Activated naive CD4-positive, alpha-beta T cell treated with Interleukin-2 at 50 U/mL for 16 hours (primary cell): ENCODE measurements around the gene RHBDD1.

Source experiments
- DNase-seq: peaks from one replicate; pipeline ENCODE4 v3.0.0-alpha.2; 2020

Gene RHBDD1

DNA sequence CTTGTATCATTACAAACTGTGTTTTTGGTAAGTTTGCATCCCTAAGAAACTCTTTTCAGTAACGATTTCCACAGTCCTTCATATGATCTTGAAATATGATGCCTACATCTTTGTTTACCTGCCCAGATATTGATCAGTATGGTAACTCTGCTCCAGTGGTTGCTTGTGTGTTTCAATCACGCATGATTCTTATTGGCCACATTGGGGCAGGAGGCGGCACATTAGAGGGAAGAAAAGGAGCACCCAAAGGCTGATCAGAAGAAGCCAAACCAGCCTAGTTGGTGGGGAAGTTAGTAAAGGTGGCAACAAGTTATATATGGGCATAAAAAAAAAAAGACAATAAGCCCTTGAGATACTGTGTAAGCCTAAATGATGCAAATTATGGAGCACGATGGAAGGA, 158.9 kb downstream of the RHBDD1 start:
- no peak for DNase-seq

DNA sequence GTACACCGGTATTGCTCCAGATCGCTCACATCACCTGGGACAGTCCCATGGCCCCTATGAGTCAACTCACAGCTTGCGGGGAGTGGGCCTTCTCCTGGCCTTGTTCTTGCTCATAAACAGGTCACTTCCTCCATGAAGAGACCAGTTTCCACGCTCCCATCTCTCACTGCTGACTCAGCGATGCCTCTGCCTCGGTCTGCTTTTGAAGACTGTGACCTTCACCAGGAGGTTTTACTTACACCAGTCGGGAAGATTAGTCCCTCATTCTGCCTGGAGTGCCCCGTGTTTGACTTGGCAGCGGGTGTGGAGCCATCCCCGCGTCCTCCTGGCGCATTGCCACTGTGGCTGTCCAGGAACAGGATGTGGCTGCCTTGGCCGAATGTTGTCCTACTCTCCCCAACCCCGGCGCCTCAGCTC, 159.8 kb downstream of the RHBDD1 start:
- peak; percentile 45 for DNase-seq

DNA sequence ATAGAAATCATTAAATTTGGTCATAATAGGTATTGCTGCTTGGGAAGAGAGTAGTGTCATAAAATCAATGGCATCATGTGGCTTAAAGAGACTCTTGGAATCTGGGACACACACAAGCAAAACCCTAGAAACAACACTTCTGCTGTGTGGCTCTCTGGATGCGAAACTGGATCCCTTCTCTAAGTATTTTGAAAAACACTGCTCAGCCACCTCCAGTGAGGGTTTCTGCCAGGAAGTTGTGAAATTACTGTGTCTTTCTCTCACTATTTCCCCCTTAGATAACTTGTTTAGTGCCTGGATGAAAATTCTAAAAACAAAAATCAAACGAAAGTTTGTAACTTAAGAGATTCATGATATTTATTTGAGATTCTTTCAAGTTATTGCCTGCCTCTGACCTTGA, 163.8 kb downstream of the RHBDD1 start:
- DNase-seq: no peak

GRCh38 chr2:227000123-227000522, 164.3 kb downstream of the RHBDD1 start:
- no peak for DNase-seq

GRCh38 chr2:227004482-227004881, 168.6 kb downstream of the RHBDD1 start:
- DNase-seq: no peak

DNA sequence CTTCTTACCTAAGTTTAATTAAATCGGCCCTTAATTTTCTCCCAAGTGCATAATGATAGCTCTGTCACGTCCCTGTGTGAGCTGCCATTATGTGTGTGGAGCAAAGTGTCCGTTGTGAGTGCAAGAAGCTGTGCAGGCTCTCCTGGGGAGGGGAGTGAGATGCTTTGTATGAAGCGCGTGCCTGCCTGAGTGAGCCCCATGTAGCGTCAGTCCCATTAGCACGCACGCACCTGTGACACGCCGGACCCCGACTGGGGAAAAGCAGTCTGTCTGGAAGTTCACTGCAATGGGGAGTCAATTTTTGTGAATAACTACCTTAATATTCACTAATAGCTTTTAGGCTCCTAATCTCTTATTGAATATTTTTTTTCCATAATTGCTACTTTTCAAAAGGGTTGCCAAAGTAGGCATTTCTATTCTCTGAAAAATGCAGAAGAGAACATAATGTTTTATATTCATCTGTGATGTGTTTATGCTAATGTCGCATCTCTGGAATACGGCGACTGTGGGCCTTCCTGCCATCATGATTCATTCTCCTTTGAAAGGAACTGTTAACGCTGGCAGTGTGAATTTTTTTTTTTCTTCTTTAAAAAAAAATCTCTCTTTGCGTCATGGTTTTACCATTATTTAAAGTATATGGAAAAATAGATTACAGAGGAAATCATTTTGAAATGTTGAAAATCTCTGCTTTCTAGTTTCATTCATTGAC, 170.5 kb downstream of the RHBDD1 start:
- no peak for DNase-seq

- DNase-seq: no peak
These were observed 171.3 kb downstream of the RHBDD1 start for GRCh38 chr2:227007148-227007547.

- DNase-seq: no peak
These were observed 172.1 kb downstream of the RHBDD1 start for GRCh38 chr2:227007940-227008339.

DNA sequence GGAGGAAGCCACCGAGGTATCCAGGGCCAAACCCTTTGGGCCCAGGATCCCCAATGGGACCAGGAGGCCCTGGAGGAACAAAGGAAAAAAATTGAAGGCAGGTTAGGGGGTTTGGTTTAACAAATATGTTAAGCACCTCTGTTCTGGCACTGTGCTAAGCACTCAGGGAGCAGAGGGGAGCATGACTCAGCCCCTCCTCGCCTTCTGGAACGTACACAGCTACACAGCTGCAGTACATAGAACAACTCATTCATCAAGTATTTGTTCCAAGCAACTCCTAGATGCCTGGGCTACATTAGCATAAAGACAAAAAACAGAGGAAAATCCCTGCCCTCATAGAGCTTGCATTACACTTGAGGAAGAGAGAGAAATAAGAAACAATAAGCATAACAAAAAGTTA, 174.6 kb downstream of the RHBDD1 start:
- DNase-seq: no peak

DNA sequence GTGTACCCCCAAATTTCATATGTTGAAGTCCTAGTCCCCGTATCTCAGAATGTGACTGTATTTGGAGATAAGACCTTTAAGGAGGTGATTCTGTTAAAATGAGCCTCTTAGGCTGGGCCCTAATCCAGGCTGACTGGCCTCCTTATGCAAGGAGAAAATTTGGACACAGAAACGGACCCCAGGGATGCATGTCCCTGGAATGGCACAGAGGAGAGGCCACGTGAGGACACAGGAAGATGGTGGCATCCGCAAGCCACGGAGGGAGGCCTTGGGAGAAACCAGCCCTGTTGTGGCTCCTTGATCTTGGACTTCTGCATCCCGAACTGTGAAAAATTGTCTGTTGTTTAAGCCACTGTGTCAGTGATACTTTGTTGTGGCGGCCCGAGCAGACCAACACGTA, 177.5 kb downstream of the RHBDD1 start:
- no peak for DNase-seq

DNA sequence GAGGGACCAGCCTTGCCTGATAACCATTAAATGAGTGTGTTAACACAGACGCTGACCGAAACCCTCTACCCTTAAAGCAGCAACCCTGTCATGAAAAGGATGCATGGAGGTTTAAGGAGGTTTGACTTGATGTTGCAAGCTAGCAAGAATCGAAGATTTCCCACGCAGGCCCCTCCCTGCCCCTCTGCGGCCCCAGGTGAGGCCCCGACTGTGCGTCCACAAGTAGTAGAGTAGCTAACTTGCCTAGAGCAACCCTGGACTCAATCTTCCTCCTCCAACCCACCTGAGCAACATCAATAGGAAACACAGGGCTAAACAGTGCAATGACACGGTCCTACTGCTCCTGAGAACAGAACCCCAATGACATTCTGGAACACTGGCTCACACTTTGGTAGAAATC, 178.0 kb downstream of the RHBDD1 start:
- no peak for DNase-seq

DNA sequence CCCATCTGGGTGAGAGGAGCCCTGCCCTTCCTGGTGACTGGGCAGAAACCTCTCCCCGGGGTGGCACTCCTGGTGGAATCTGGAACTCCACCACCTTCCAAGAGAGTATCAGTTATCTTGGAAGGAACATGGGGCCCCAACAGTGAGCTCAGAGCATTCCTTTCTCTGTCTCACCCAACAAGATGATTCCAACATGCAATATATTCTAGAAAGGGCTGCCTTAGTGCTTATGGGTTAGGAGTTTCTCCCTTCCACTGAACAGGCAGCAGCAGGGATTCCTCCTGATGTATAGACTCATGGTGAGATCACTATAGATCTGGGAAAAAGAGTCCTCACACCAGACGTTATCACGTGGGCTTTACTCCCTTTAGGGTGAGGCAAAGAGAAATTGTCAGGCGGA, 181.0 kb downstream of the RHBDD1 start:
- no peak for DNase-seq

DNA sequence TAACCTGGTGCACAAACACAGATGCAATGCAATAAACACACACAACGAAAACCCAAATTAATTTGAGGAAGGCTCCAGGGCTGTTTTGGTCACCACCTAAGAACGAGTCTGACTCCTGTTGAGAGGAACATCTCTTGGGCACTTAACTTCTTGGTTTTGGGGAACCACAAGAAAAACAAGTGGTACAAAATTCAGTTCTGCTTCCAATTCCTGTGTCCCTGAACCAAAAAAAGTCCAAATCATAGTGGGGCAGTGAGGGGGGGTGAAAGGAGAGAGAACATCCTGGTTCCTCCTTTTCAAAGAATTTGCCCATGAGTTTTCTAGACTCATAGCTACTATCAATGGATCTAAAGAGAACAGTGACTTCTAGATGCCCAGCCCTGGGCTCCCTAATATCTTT, 184.6 kb downstream of the RHBDD1 start:
- DNase-seq: no peak

DNA sequence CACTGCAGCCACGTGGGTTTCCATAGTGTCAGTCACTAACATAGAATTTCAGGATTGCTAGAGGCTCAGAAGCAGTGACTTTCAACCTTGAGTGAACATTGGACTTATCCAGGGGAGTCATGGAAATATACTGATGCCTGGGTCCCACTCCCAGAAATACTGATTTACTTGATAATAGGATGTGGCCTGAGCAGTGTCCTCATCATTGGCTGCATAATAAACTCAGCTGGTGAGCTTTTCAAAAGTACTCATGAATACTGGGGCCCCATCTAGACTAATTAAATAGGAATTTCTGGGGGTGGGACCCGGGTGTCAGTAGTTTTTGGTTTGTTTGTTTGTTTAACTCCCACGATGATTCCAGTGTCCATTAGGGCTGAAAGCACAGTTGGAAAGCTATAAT, 186.8 kb downstream of the RHBDD1 start:
- DNase-seq: no peak

GRCh38 chr2:227025510-227025909, 189.7 kb downstream of the RHBDD1 start:
- no peak for DNase-seq

GRCh38 chr2:227029426-227030105, 193.7 kb downstream of the RHBDD1 start:
- DNase-seq: no peak

GRCh38 chr2:227030789-227031188, 194.9 kb downstream of the RHBDD1 start:
- no peak for DNase-seq

DNA sequence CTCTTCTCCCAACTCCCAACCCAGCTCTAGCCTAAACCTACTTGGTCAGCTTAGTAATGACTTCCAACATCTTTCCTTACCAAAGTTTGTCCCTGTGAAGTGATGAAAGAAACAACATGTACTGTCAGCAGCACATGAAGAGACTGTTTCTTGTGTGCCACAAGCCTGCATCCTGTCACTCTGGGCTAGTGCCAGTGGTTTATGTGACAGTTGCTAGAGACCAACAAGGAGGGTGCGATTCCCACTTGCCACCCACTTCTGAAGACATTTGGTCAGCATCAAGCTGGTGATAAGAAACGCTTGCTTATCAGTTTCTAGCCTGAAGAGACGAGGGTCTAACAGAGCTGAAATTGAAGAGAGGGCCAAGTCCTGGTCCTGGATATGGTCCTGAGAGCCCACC, 195.5 kb downstream of the RHBDD1 start:
- DNase-seq: no peak

DNA sequence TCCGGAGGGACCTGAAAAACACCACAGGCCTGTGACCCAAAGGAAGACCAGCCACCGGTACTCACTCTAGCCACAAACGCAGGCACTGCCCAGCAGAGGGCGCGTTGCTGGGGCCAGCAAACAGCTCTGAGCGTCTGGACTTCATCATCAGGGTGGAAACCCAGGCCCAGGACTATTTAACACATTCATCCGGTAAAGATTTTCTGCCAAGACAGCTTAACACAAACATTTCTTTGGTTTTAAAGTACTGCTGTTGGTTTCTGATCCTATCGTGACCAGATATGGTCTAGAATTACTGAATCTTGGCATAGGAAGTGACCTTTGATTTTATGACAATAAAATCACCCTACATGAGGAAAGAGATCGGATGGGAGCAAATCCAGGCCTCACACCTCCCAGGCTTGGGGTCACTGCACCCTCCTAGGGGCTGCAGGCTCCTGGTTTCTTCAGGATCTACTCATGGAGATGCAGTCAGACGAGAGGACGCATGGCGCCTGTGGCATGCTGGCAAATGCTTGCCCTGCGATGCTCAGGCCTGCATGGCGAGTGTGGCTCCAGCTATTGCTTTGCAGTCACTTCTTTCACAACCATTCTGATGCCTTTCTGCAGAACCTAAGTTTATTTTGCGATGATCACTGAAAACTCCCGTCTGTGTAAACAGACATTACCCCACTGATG, 197.8 kb downstream of the RHBDD1 start:
- DNase-seq: peak; percentile 15

DNA sequence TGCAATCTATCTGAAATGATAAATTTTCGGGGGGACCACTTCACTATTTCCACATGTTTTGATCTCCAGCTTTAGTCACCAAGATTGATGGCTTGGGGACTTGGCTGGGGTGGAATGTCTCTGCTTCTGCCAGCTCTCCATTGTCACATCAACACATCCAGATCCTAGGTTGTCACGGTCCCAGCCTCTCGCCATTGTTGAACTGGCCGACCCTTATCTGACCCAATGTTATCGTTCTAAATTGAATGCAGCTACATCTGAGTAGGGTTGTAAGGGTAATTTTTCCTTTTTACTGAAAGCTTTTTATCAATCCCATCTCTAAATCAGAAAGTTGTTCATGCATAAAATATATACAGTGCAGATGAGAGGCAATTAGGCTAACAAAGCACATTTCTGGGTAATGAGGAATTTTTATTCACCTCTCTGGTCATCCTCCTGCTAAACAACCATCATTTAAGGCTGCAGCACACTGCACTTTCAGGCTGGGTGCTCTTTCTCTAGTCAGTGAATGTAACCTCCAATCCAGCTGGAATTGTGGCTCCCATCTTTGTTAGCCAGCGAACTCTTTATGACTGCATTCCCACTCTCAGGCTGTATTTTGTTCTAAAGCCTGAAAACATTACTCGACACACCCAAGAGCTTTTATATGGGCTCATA, 200.0 kb downstream of the RHBDD1 start:
- DNase-seq: no peak

DNA sequence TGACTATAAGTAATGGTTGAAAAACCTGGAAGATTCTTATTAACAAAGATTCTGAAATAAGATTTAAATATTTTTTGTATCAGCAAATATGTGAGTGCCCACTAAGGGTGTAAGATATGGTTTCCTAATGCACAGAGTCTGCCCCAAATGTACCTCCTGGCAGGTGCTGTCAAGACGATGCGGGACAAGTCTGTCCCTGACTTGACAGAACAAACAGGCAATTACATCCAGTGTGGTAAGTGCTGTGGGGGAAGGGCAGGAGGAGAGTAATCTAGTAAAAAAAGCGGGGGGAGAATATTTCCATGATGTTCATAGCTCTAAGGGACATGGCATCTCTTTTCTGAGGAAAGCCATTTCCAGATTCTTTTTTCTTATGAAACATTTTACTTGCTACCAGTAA, 200.7 kb downstream of the RHBDD1 start:
- DNase-seq: no peak

DNA sequence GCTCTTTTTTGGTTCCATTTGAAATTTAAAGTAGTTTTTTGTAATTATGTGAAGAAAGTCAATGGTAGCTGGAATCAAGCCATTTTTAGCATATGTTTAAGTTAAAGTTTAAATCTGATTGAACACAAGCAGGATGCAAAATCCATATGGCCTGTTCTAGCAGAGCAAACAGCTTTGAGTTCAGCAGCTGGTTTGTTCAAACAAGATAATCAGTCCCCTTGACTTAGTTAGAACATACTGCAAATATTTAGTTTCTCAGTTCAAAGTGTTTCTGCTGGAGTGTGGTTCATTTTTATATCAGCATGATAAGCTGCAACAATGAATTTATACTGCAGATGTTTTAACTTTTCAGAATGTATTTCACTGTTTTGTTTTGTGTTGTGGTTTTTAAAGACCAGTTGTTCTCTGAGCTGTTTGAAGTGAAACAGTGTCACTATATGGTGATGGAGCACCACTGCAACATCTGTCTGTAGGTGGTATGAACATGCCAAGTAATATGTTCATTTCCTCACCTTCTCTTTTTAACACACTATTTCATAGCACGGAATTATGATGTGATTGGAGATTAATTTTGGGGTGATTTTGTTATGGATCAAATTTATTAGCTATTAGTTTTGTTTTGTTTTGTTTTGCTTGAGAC, 202.8 kb downstream of the RHBDD1 start:
- no peak for DNase-seq

DNA sequence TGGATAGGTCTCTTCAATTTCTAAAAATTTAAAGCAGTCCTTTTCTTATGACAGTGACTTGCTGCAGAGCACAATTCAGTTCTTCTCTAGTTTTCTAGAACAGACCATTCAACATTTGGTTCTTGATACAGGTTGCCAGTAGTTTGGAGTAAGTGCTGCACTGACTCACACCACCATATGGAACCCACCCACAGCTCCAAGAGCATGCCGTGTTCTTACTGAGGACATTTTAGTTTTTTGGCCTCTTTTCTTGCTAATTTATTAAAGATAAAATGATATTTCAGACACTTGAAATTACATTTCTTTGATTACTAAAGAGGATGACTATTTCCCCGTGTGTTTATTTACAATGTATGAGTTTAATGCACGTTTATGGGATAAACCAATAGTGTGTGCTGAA, 208.1 kb downstream of the RHBDD1 start:
- DNase-seq: no peak
